SK-N-SH (cell line): ENCODE measurements around the gene NCAM1. TPM values are rescaled to one million over a fixed set of nuclear protein-coding genes. Genes with fewer than 3 reads are reported as not detected.

Source experiments
- CTCF ChIA-PET: fragments of 300-600, 350-600 bp; formaldehyde crosslinking; extraction: SDS; loops from one replicate; lab custom pipeline; 2021; lab: Yijun Ruan, JAX
- POLR2A ChIA-PET: fragments of 350-600 bp; sonication (Branson Sonifier 250); formaldehyde crosslinking; extraction: SDS; loops from one replicate; lab custom pipeline; 2020; ENCODE audit warnings: antibody characterized with exemption, inconsistent platforms; lab: Yijun Ruan, JAX
- DNase-seq: peaks from one replicate; pipeline ENCODE4 v3.0.0; 2012
- H2AFZ ChIP-seq: fragments of 200-600 bp; sonication (generic); 2 replicates; pipeline ENCODE4 v1.8.1; 2016; ENCODE audit warnings: antibody characterized with exemption, mild to moderate bottlenecking, low read depth
- H3F3A ChIP-seq: fragments of 200-600 bp; sonication (generic); replicated peaks from 2 replicates; pipeline ENCODE3; 2016; ENCODE audit warnings: antibody characterized with exemption, mild to moderate bottlenecking; ENCODE audit not compliant: insufficient read depth
- H3K27ac ChIP-seq, 2 experiments: fragments of 200-500 bp in 1 of 2; fragments of 200-600 bp in 1 of 2; sonication (Bioruptor generic) in 1 of 2; sonication (generic), shearing (Covaris generic) in 1 of 2; 2 replicates each; pipeline versions ENCODE4 v1.5.1 to v1.6.1; 2014 to 2016; ENCODE audit warnings: low read depth in 2 of 2, inconsistent platforms in 1 of 2, low read length in 1 of 2, mild to moderate bottlenecking in 1 of 2, mixed read lengths in 1 of 2
- H3K27me3 ChIP-seq: fragments of 200-600 bp; sonication (generic), shearing (Covaris generic); 2 replicates; pipeline ENCODE4 v1.6.1; 2016; ENCODE audit warnings: mixed run types; ENCODE audit not compliant: insufficient read depth
- H3K36me3 ChIP-seq, 2 experiments: fragments of 200-500 bp in 1 of 2; fragments of 200-600 bp in 1 of 2; sonication (Bioruptor generic) in 1 of 2; sonication (generic) in 1 of 2; replicated peaks in 1 of 2; 2 replicates each; pipeline versions ENCODE3 to v1.5.1; 2014 to 2016; ENCODE audit warnings: low read length in 1 of 2, mild to moderate bottlenecking in 1 of 2; ENCODE audit not compliant: insufficient read depth in 2 of 2, control insufficient read depth in 1 of 2
- H3K4me1 ChIP-seq, 2 experiments: fragments of 200-500 bp in 1 of 2; fragments of 200-600 bp in 1 of 2; sonication (Bioruptor generic) in 1 of 2; sonication (generic), shearing (Covaris generic) in 1 of 2; 2 replicates each; pipeline versions ENCODE4 v1.5.1 to v1.6.1; 2014 to 2016; ENCODE audit warnings: low read depth in 1 of 2, low read length in 1 of 2, mixed run types in 1 of 2; ENCODE audit not compliant: insufficient read depth in 2 of 2, control insufficient read depth in 1 of 2
- H3K4me2 ChIP-seq: fragments of 200-600 bp; sonication (generic), shearing (Covaris generic); 2 replicates; pipeline ENCODE4 v1.6.1; 2017; ENCODE audit warnings: mixed run types
- H3K4me3 ChIP-seq, 2 experiments: fragments of 200-500 bp in 1 of 2; fragments of 200-600 bp in 1 of 2; sonication (Bioruptor generic) in 1 of 2; sonication (generic), shearing (Covaris generic) in 1 of 2; 2 replicates each; pipeline versions ENCODE4 v1.5.1 to v1.8.1; 2014 to 2016; ENCODE audit warnings: low read depth in 2 of 2, inconsistent platforms in 1 of 2, low read length in 1 of 2, mild to moderate bottlenecking in 1 of 2, mixed read lengths in 1 of 2, moderate library complexity in 1 of 2
- H3K79me2 ChIP-seq: fragments of 200-600 bp; sonication (generic); 2 replicates; pipeline ENCODE4 v1.8.1; 2017; ENCODE audit warnings: mild to moderate bottlenecking; ENCODE audit not compliant: insufficient read depth
- H3K9ac ChIP-seq: fragments of 200-600 bp; sonication (generic); 2 replicates; pipeline ENCODE4 v1.6.1; 2017; ENCODE audit warnings: mixed run types
- H3K9me2 ChIP-seq: fragments of 200-600 bp; sonication (generic); 2 replicates; pipeline ENCODE4 v1.6.1; 2017; ENCODE audit warnings: mixed run types
- H3K9me3 ChIP-seq: fragments of 200-600 bp; sonication (generic); 2 replicates; pipeline ENCODE4 v1.6.1; 2017; ENCODE audit warnings: mixed run types, mild to moderate bottlenecking, moderate library complexity
- H4K20me1 ChIP-seq: fragments of 200-600 bp; sonication (generic); 2 replicates; pipeline ENCODE4 v1.6.1; 2017; ENCODE audit warnings: mild to moderate bottlenecking, mixed run types; ENCODE audit not compliant: insufficient read depth
- CHD2 ChIP-seq: fragments of 150-350 bp; IDR thresholded peaks from 2 replicates; pipeline ENCODE4 v1.6.1; 2018; ENCODE audit warnings: low read length; ENCODE audit not compliant: partially characterized antibody
- ELF1 ChIP-seq: IDR thresholded peaks from 2 replicates; pipeline ENCODE4 v1.4.0; 2012
- FOSL2 ChIP-seq: IDR thresholded peaks from 2 replicates; pipeline ENCODE4 v1.4.0; 2012; ENCODE audit warnings: low read depth, mild to moderate bottlenecking, moderate library complexity, borderline replicate concordance
- FOXJ3 ChIP-seq: sonication (generic); formaldehyde crosslinking; IDR thresholded peaks from 2 replicates; pipeline ENCODE4 v1.5.1; 2020; ENCODE audit warnings: mild to moderate bottlenecking, missing genetic modification reagents
- FOXM1 ChIP-seq: IDR thresholded peaks from 2 replicates; pipeline ENCODE4 v1.4.0; 2012; ENCODE audit warnings: low read depth, mild to moderate bottlenecking
- GATA2 ChIP-seq: sonication (generic); formaldehyde crosslinking; IDR thresholded peaks from 2 replicates; pipeline ENCODE4 v1.5.0; 2020; ENCODE audit warnings: mild to moderate bottlenecking, missing genetic modification reagents
- MEF2A ChIP-seq: IDR thresholded peaks from 2 replicates; pipeline ENCODE4 v1.4.0; 2012; ENCODE audit warnings: low read depth, borderline replicate concordance
- MXI1 ChIP-seq: IDR thresholded peaks from 2 replicates; pipeline ENCODE4 v1.6.1; 2012; ENCODE audit warnings: mild to moderate bottlenecking, low read depth, low read length, improper control_type of control experiment
- NRF1 ChIP-seq: IDR thresholded peaks from 2 replicates; pipeline ENCODE4 v1.6.1; 2012; ENCODE audit warnings: low read depth, mild to moderate bottlenecking, low read length
- POLR2AphosphoS5 ChIP-seq: IDR thresholded peaks from 2 replicates; pipeline ENCODE4 v1.6.1; 2012; ENCODE audit warnings: low read depth, low read length
- RAD21 ChIP-seq: IDR thresholded peaks from 2 replicates; pipeline ENCODE4 v1.6.1; 2012; ENCODE audit warnings: mild to moderate bottlenecking, low read length
- RFX5 ChIP-seq: IDR thresholded peaks from 2 replicates; pipeline ENCODE4 v1.6.1; 2012; ENCODE audit warnings: mild to moderate bottlenecking, improper control_type of control experiment, low read length
- RXRA ChIP-seq: IDR thresholded peaks from 2 replicates; pipeline ENCODE4 v1.4.0; 2012; ENCODE audit warnings: low read depth, mild to moderate bottlenecking, borderline replicate concordance
- SIN3A ChIP-seq: IDR thresholded peaks from 2 replicates; pipeline ENCODE4 v1.6.1; 2012; ENCODE audit warnings: low read depth, mild to moderate bottlenecking, low read length, moderate library complexity, borderline replicate concordance
- TAF1 ChIP-seq: IDR thresholded peaks from 2 replicates; pipeline ENCODE4 v1.6.1; 2012; ENCODE audit warnings: low read depth, mild to moderate bottlenecking, low read length, moderate library complexity, borderline replicate concordance
- TEAD4 ChIP-seq: IDR thresholded peaks from 2 replicates; pipeline ENCODE4 v1.4.0; 2012; ENCODE audit warnings: mild to moderate bottlenecking, borderline replicate concordance; ENCODE audit not compliant: insufficient read depth
- WGBS: methylation state at CpG from one replicate; pipeline ENCODE4 v1.1.6; 2017; ENCODE audit warnings: low lambda C conversion rate; 5-methylcytosine and 5-hydroxymethylcytosine counted together
- polyA plus RNA-seq, 3 experiments: library from polyadenylated mRNA; depleted of rRNA; stranded (reverse); fragments of >200 nt; gene quantifications; 2 replicates each; pipeline ENCODE4 v1.2.3, GENCODE V29; 2012
- TF ChIP-seq, protein P1 (sequence below): IDR thresholded peaks from 2 replicates; pipeline ENCODE4; 2012
- TF ChIP-seq, protein P2 (sequence below): fragments of 200-600 bp; sonication (generic); IDR thresholded peaks from 2 replicates; pipeline ENCODE4 v1.6.1; 2017; ENCODE audit warnings: antibody characterized with exemption, mild to moderate bottlenecking, moderate library complexity
- TF ChIP-seq, protein P3 (sequence below): fragments of 150-350 bp; IDR thresholded peaks from 2 replicates; pipeline ENCODE4 v1.6.1; 2017; ENCODE audit warnings: antibody characterized with exemption, low read length, low read depth, borderline replicate concordance
- TF ChIP-seq, protein P4 (sequence below): fragments of 150-350 bp; IDR thresholded peaks from 2 replicates; pipeline ENCODE4 v1.6.1; 2016; ENCODE audit warnings: mild to moderate bottlenecking, low read depth, low read length

The NCAM1 gene
- polyA plus RNA-seq, 1 of the 3 experiments (the other 2 are of a cell fraction) = 19.4 TPM

DNA sequence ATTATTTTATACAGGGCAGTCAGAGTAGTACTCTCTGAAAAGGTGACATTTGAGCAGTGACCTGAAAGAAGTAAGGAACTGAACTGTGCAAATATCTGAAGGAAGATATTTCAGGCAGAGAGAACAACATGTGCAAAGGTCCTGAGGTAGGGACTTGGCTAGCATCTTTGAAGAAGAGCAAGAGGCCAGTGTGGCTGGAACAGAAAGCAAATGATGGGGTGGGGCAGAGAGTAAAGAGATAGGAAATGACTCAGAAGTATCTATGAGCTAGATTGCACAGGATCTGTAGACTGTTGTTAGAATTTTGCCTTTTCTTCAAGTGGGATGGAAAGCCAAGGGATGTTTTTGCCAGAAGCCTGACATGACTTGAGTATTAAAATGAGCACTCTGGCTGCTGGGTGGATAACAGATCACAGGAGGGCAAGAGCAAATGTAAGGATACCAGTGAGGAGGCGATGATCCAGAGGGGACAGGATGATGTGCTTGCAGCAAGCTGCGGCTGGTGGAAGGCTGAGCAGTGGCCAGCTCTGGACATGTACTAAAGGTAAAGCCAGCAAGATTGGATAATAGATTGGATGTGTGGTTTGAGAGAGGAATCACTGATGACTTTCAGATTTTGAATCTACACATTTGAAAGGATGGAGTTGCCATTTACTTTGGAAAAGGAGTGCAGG lies 320.0 kb downstream of the NCAM1 start:
- H3K79me2 ChIP-seq = no peaks in the 10 kb centered on the region
- DNase-seq = no peak
- ChIA-PET POLR2A (no interaction called here), CTCF (interaction anchor here (1.9 to 3.4 kb wide), 2 partner anchors 8 to 693 kb away, joined by 6 to 14 read pairs; no protein-coding TSS in a partner anchor)
- H3K9me3 ChIP-seq = no peaks in the 10 kb centered on the region
- H3K9ac ChIP-seq = no peak overlapping the region
- H3K27me3 ChIP-seq = no peaks in the 10 kb centered on the region
- H3K4me1 ChIP-seq = no peaks in the 10 kb centered on the region
- H4K20me1 ChIP-seq = no peaks in the 10 kb centered on the region
- no peak overlapping the region for H3K4me2 ChIP-seq
- H3K36me3 ChIP-seq = no peaks in the 10 kb centered on the region
- TF ChIP-seq CHD2 = no peak
- no peak for TF ChIP-seq RFX5
- TF ChIP-seq, protein P1, sequence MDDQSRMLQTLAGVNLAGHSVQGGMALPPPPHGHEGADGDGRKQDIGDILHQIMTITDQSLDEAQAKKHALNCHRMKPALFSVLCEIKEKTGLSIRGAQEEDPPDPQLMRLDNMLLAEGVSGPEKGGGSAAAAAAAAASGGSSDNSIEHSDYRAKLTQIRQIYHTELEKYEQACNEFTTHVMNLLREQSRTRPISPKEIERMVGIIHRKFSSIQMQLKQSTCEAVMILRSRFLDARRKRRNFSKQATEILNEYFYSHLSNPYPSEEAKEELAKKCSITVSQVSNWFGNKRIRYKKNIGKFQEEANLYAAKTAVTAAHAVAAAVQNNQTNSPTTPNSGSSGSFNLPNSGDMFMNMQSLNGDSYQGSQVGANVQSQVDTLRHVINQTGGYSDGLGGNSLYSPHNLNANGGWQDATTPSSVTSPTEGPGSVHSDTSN = no peak
- TF ChIP-seq, protein P2, sequence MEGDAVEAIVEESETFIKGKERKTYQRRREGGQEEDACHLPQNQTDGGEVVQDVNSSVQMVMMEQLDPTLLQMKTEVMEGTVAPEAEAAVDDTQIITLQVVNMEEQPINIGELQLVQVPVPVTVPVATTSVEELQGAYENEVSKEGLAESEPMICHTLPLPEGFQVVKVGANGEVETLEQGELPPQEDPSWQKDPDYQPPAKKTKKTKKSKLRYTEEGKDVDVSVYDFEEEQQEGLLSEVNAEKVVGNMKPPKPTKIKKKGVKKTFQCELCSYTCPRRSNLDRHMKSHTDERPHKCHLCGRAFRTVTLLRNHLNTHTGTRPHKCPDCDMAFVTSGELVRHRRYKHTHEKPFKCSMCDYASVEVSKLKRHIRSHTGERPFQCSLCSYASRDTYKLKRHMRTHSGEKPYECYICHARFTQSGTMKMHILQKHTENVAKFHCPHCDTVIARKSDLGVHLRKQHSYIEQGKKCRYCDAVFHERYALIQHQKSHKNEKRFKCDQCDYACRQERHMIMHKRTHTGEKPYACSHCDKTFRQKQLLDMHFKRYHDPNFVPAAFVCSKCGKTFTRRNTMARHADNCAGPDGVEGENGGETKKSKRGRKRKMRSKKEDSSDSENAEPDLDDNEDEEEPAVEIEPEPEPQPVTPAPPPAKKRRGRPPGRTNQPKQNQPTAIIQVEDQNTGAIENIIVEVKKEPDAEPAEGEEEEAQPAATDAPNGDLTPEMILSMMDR = no peak
- no peak for TF ChIP-seq TAF1
- TF ChIP-seq SIN3A = no peak
- no peak for TF ChIP-seq MEF2A
- no peak for TF ChIP-seq FOXJ3 (CRISPR knock-in tag)
- TF ChIP-seq, protein P3, sequence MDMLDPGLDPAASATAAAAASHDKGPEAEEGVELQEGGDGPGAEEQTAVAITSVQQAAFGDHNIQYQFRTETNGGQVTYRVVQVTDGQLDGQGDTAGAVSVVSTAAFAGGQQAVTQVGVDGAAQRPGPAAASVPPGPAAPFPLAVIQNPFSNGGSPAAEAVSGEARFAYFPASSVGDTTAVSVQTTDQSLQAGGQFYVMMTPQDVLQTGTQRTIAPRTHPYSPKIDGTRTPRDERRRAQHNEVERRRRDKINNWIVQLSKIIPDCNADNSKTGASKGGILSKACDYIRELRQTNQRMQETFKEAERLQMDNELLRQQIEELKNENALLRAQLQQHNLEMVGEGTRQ = no peak
- no peak for TF ChIP-seq TEAD4
- no peak for TF ChIP-seq GATA2 (CRISPR knock-in tag)
- no peak for TF ChIP-seq POLR2AphosphoS5
- TF ChIP-seq, protein P4, sequence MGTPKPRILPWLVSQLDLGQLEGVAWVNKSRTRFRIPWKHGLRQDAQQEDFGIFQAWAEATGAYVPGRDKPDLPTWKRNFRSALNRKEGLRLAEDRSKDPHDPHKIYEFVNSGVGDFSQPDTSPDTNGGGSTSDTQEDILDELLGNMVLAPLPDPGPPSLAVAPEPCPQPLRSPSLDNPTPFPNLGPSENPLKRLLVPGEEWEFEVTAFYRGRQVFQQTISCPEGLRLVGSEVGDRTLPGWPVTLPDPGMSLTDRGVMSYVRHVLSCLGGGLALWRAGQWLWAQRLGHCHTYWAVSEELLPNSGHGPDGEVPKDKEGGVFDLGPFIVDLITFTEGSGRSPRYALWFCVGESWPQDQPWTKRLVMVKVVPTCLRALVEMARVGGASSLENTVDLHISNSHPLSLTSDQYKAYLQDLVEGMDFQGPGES = no peak
- TF ChIP-seq ELF1 = no peak
- no peak for TF ChIP-seq RAD21
- no peak for TF ChIP-seq NRF1
- no peak for TF ChIP-seq MXI1
- TF ChIP-seq FOSL2 = no peak
- TF ChIP-seq FOXM1 = no peak
- no peak for TF ChIP-seq RXRA
- H3K27ac ChIP-seq = no peak overlapping the region
- WGBS = 78% methylated on average over 2 of the region's 2 CpGs
- no peak overlapping the region for H3K4me3 ChIP-seq
- no peaks in the 10 kb centered on the region for H3K9me2 ChIP-seq
- no peak overlapping the region for H2AFZ ChIP-seq
- H3F3A ChIP-seq = no peaks in the 10 kb centered on the region
